Esophagus muscularis mucosa (tissue), 3 donors: ENCODE data around the gene OSBP2.

Experiments
- CTCF ChIP-seq, 3 experiments: fragments of 200-600 bp in 2 of 3; fragments of 450-650 bp in 1 of 3; sonication (generic) in 2 of 3; IDR thresholded peaks; one replicate each; pipeline ENCODE4 v1.5.1; 2017 to 2019; ENCODE audit warnings: antibody characterized with exemption in 3 of 3, mild to moderate bottlenecking in 2 of 3, moderate library complexity in 1 of 3
- EP300 ChIP-seq: sonication (generic); formaldehyde crosslinking; IDR thresholded peaks from one replicate; pipeline ENCODE4 v1.6.1; 2017; ENCODE audit warnings: antibody characterized with exemption

- TF ChIP-seq EP300 (no peak), CTCF (IDR thresholded peaks at IDR 0.05) (no peak)
Observed at GRCh38 chr22:30785527-30785926, 90.9 kb downstream of the OSBP2 start.
